ENCODE results near the gene FNBP1L. TPM values are rescaled to one million over a fixed set of nuclear protein-coding genes. Genes with fewer than 3 reads are reported as not detected.

Gene FNBP1L
- polyA plus RNA-seq, 1 of the 3 experiments (the other 2 are of a cell fraction) = 16.5 TPM

GRCh38 chr1:93521618-93522017, 73.7 kb downstream of the FNBP1L start:
- Histone ChIP-seq H3K79me2 (ENCODE audit: insufficient read depth) (peaks cover 45% of the 10 kb centered on the region), H2AFZ (ENCODE audit: low read depth) (no peak overlapping the region), H3K27me3 (ENCODE audit: insufficient read depth) (no peaks in the 10 kb centered on the region), H3K9ac (no peak overlapping the region), H3K9me2 (no peaks in the 10 kb centered on the region), H4K20me1 (ENCODE audit: insufficient read depth) (peaks cover 23% of the 10 kb centered on the region), H3K4me3 (ENCODE audit: low read depth in 2 of 2, low read length in 1 of 2) (no peak overlapping the region), H3F3A (replicated peaks; ENCODE audit: insufficient read depth) (peaks cover 13% of the 10 kb centered on the region), H3K4me2 (no peak overlapping the region), H3K4me1 (ENCODE audit: control insufficient read depth in 1 of 2, insufficient read depth in 2 of 2, low read depth in 1 of 2, low read length in 1 of 2) (peaks cover 0 to 3% of the 10 kb centered on the region in 2 experiments; a peak in 1 of 4 replicates), H3K36me3 (replicated peaks in 1 of 2; ENCODE audit: control insufficient read depth in 1 of 2, insufficient read depth in 2 of 2, low read length in 1 of 2) (peaks cover 26 to 56% of the 10 kb centered on the region in 2 experiments), H3K27ac (ENCODE audit: low read depth in 2 of 2, low read length in 1 of 2) (no peak overlapping the region), H3K9me3 (no peaks in the 10 kb centered on the region)
- TF ChIP-seq USF1 (IDR thresholded peaks at IDR 0.05; ENCODE audit: borderline replicate concordance, low read depth) (no peak), SMC3 (IDR thresholded peaks at IDR 0.05; ENCODE audit: low read depth, low read length) (no peak), EP300 (IDR thresholded peaks at IDR 0.05; ENCODE audit: borderline replicate concordance in 1 of 2, low read depth in 1 of 2, low read length in 1 of 2) (no peak), MXI1 (IDR thresholded peaks at IDR 0.05; ENCODE audit: low read depth, low read length) (no peak), IRF3 (IDR thresholded peaks at IDR 0.05; ENCODE audit: low read depth, low read length) (no peak), TAF1 (IDR thresholded peaks at IDR 0.05; ENCODE audit: borderline replicate concordance, low read depth, low read length) (no peak), GABPA (IDR thresholded peaks at IDR 0.05; ENCODE audit: low read depth) (no peak), FOSL2 (IDR thresholded peaks at IDR 0.05; ENCODE audit: borderline replicate concordance, low read depth) (no peak), GATA2 (CRISPR knock-in tag; IDR thresholded peaks at IDR 0.05) (no peak), RXRA (IDR thresholded peaks at IDR 0.05; ENCODE audit: borderline replicate concordance, low read depth) (no peak), EZH2phosphoT487 (IDR thresholded peaks at IDR 0.05; ENCODE audit: borderline replicate concordance, low read depth) (no peak)
- no peak for DNase-seq
- POLR2A ChIA-PET = no interaction called here
- CTCF ChIA-PET = no interaction called here
- WGBS (ENCODE audit: low lambda C conversion rate) = 97% methylated on average over 2 of the region's 2 CpGs

GRCh38 chr1:93522721-93523120, 74.8 kb downstream of the FNBP1L start:
- DNase-seq = no peak
- Histone ChIP-seq H3F3A (replicated peaks; ENCODE audit: insufficient read depth) (peaks cover 7% of the 10 kb centered on the region), H3K9me3 (no peaks in the 10 kb centered on the region), H3K4me2 (no peak overlapping the region), H3K4me3 (ENCODE audit: low read depth in 2 of 2, low read length in 1 of 2) (no peak overlapping the region), H3K79me2 (ENCODE audit: insufficient read depth) (peaks cover 45% of the 10 kb centered on the region), H3K27me3 (ENCODE audit: insufficient read depth) (no peaks in the 10 kb centered on the region), H3K4me1 (ENCODE audit: control insufficient read depth in 1 of 2, insufficient read depth in 2 of 2, low read depth in 1 of 2, low read length in 1 of 2) (peaks cover 0 to 3% of the 10 kb centered on the region in 2 experiments; a peak in 1 of 4 replicates), H3K9ac (no peak overlapping the region), H3K27ac (ENCODE audit: low read depth in 2 of 2, low read length in 1 of 2) (no peak overlapping the region), H4K20me1 (ENCODE audit: insufficient read depth) (peaks cover 20% of the 10 kb centered on the region), H3K9me2 (no peaks in the 10 kb centered on the region), H3K36me3 (replicated peaks in 1 of 2; ENCODE audit: control insufficient read depth in 1 of 2, insufficient read depth in 2 of 2, low read length in 1 of 2) (peaks cover 34 to 65% of the 10 kb centered on the region in 2 experiments), H2AFZ (ENCODE audit: low read depth) (no peak overlapping the region)
- POLR2A ChIA-PET = no interaction called here
- WGBS (ENCODE audit: low lambda C conversion rate) = 91% methylated on average over 4 of the region's 4 CpGs
- CTCF ChIA-PET = interaction anchor here (0.6 to 1.2 kb wide), 2 partner anchors 30 to 80 kb away, joined by 3 read pairs; no protein-coding TSS in a partner anchor
- TF ChIP-seq TCF12 (IDR thresholded peaks at IDR 0.05) = no peak
- TF ChIP-seq REST (IDR thresholded peaks at IDR 0.05; ENCODE audit: low read depth, low read length) = no peak
- no peak for TF ChIP-seq NRF1 (IDR thresholded peaks at IDR 0.05; ENCODE audit: low read depth, low read length)
- TF ChIP-seq SMC3 (IDR thresholded peaks at IDR 0.05; ENCODE audit: low read depth, low read length) = no peak
- TF ChIP-seq FOXJ3 (CRISPR knock-in tag; IDR thresholded peaks at IDR 0.05) = no peak
- TF ChIP-seq GATA2 (CRISPR knock-in tag; IDR thresholded peaks at IDR 0.05) = no peak
- TF ChIP-seq MEF2A (IDR thresholded peaks at IDR 0.05; ENCODE audit: borderline replicate concordance, low read depth) = no peak
- TF ChIP-seq CHD2 (IDR thresholded peaks at IDR 0.05; ENCODE audit: low read length, partially characterized antibody) = no peak
- no peak for TF ChIP-seq TAF1 (IDR thresholded peaks at IDR 0.05; ENCODE audit: borderline replicate concordance, low read depth, low read length)
- no peak for TF ChIP-seq CTCF (IDR thresholded peaks at IDR 0.05)
- no peak for TF ChIP-seq RXRA (IDR thresholded peaks at IDR 0.05; ENCODE audit: borderline replicate concordance, low read depth)
- TF ChIP-seq POLR2AphosphoS5 (IDR thresholded peaks at IDR 0.05; ENCODE audit: low read depth, low read length) = no peak
- TF ChIP-seq SIN3A (IDR thresholded peaks at IDR 0.05; ENCODE audit: borderline replicate concordance, low read depth, low read length) = no peak

Data from SK-N-SH (cell line).